GM23338 (cell line): ENCODE data around the gene PRKCH. TPM values are rescaled to one million over a fixed set of nuclear protein-coding genes. Genes with fewer than 3 reads are reported as not detected.

Experiments
- ATAC-seq: fragments of 200-7000 bp; cut with Tn5 transposase; 3 replicates; pipeline ENCODE4 v1.9.1; 2020
- DNase-seq: peaks from one replicate; pipeline ENCODE4 v3.0.0-alpha.2; 2015; ENCODE audit warnings: low spot score
- H2AFZ ChIP-seq: fragments of 200-600 bp; sonication (generic); 2 replicates; pipeline ENCODE4 v1.8.0; 2016; ENCODE audit warnings: antibody characterized with exemption, mild to moderate bottlenecking, moderate library complexity
- H3F3A ChIP-seq: fragments of 200-600 bp; sonication (generic); replicated peaks from 2 replicates; pipeline ENCODE4 v1.8.0; 2017; ENCODE audit warnings: antibody characterized with exemption, mixed run types, low read depth
- H3K27ac ChIP-seq: fragments of 200-600 bp; sonication (generic); 2 replicates; pipeline ENCODE4 v1.6.1; 2016; ENCODE audit warnings: low read depth
- H3K27me3 ChIP-seq: fragments of 200-600 bp; sonication (generic); 2 replicates; pipeline ENCODE4 v1.8.0; 2016; ENCODE audit warnings: mild to moderate bottlenecking, mixed run types, moderate library complexity; ENCODE audit not compliant: insufficient read depth
- H3K36me3 ChIP-seq: fragments of 200-600 bp; sonication (generic); 2 replicates; pipeline ENCODE4 v1.8.0; 2016; ENCODE audit warnings: mild to moderate bottlenecking; ENCODE audit not compliant: insufficient read depth
- H3K4me1 ChIP-seq: fragments of 200-600 bp; sonication (generic); 2 replicates; pipeline ENCODE4 v1.8.0; 2016; ENCODE audit warnings: mild to moderate bottlenecking, moderate library complexity; ENCODE audit not compliant: insufficient read depth
- H3K4me2 ChIP-seq: fragments of 200-600 bp; sonication (generic); 2 replicates; pipeline ENCODE4 v1.7.1; 2017; ENCODE audit warnings: mixed run types
- H3K4me3 ChIP-seq: fragments of 200-600 bp; sonication (generic); 2 replicates; pipeline ENCODE4 v1.6.1; 2016; ENCODE audit warnings: mixed run types
- H3K79me2 ChIP-seq: fragments of 200-600 bp; sonication (generic); replicated peaks from 2 replicates; pipeline ENCODE4 v1.8.0; 2017; ENCODE audit warnings: mild to moderate bottlenecking; ENCODE audit not compliant: insufficient read depth
- H3K9me2 ChIP-seq: fragments of 200-600 bp; sonication (generic); 2 replicates; pipeline ENCODE4 v1.8.0; 2017; ENCODE audit not compliant: insufficient read depth
- H4K20me1 ChIP-seq: fragments of 200-600 bp; sonication (generic); replicated peaks from 2 replicates; pipeline ENCODE4 v1.8.0; 2017; ENCODE audit warnings: mild to moderate bottlenecking; ENCODE audit not compliant: insufficient read depth
- H3K27ac Mint-ChIP-seq: 2 replicates; pipeline ENCODE4 v1.8.0; 2020; ENCODE audit warnings: inconsistent platforms, mild to moderate bottlenecking, moderate library complexity, mixed read lengths
- H3K27me3 Mint-ChIP-seq: 3 replicates; pipeline ENCODE4 v1.8.0; 2022; ENCODE audit warnings: low read depth, mild to moderate bottlenecking, moderate library complexity, mixed read lengths, inconsistent platforms; ENCODE audit not compliant: insufficient read depth, poor library complexity
- H3K36me3 Mint-ChIP-seq: 3 replicates; pipeline ENCODE4 v1.8.0; 2021; ENCODE audit warnings: low read depth, mild to moderate bottlenecking, inconsistent platforms, moderate library complexity, mixed read lengths
- H3K4me1 Mint-ChIP-seq: 3 replicates; pipeline ENCODE4 v1.8.0; 2020; ENCODE audit warnings: mild to moderate bottlenecking, inconsistent platforms, mixed read lengths
- H3K4me3 Mint-ChIP-seq: 3 replicates; pipeline ENCODE4 v1.8.0; 2021; ENCODE audit warnings: moderate library complexity, mild to moderate bottlenecking, inconsistent platforms, mixed read lengths
- H3K9me3 Mint-ChIP-seq: 3 replicates; pipeline ENCODE4 v1.8.0; 2020; ENCODE audit warnings: moderate library complexity, mild to moderate bottlenecking, inconsistent platforms, mixed read lengths
- CREB1 ChIP-seq: fragments of 250-450 bp; sonication (Bioruptor Pico); IDR thresholded peaks from 2 replicates; pipeline ENCODE4 v1.5.0; 2020; ENCODE audit warnings: low read depth, mild to moderate bottlenecking, moderate library complexity
- EZH2 ChIP-seq: fragments of 200-600 bp; sonication (generic); IDR thresholded peaks from one replicate; pipeline ENCODE4 v1.8.0; 2017; ENCODE audit warnings: antibody characterized with exemption, mild to moderate bottlenecking, low read depth; ENCODE audit not compliant: unreplicated experiment
- EZH2phosphoT487 ChIP-seq: fragments of 200-600 bp; sonication (generic); IDR thresholded peaks from one replicate; pipeline ENCODE4 v1.8.1; 2018; ENCODE audit warnings: antibody characterized with exemption; ENCODE audit not compliant: unreplicated experiment
- JUNB ChIP-seq: IDR thresholded peaks from one replicate; pipeline ENCODE4 v1.6.1; 2016; ENCODE audit warnings: antibody characterized with exemption; ENCODE audit not compliant: unreplicated experiment
- NANOG ChIP-seq: IDR thresholded peaks from 2 replicates; pipeline ENCODE4 v1.6.1; 2016; ENCODE audit warnings: antibody characterized with exemption, borderline replicate concordance
- POLR2AphosphoS5 ChIP-seq: IDR thresholded peaks from 2 replicates; pipeline ENCODE4 v1.6.1; 2016; ENCODE audit warnings: antibody characterized with exemption, low read depth
- ZNF114 ChIP-seq: fragments of 250-450 bp; sonication (Bioruptor Pico); IDR thresholded peaks from 2 replicates; pipeline ENCODE4 v1.5.0; 2020; ENCODE audit warnings: mild to moderate bottlenecking, moderate library complexity
- ZNF331 ChIP-seq: fragments of 250-450 bp; sonication (Bioruptor Pico); IDR thresholded peaks from 2 replicates; pipeline ENCODE4 v1.5.0; 2020; ENCODE audit warnings: low read depth, mild to moderate bottlenecking, moderate library complexity
- polyA plus RNA-seq: library from polyadenylated mRNA; unstranded; fragments of >200 nt; fragmentation: Nextera tagmentation; extraction: Ambion mirVana; gene quantifications from 2 replicates; pipeline ENCODE4 v1.2.1, GENCODE V29; 2016
- total RNA-seq: library from RNA; depleted of rRNA; stranded (reverse); fragments of >200 nt; shearing (Covaris generic); gene quantifications from 2 replicates; pipeline ENCODE4 v1.2.3, GENCODE V29; 2014
- TF ChIP-seq, protein P1 (sequence below): fragments of 250-450 bp; sonication (Bioruptor Pico); IDR thresholded peaks from 2 replicates; pipeline ENCODE4 v1.5.0; 2020; ENCODE audit warnings: mild to moderate bottlenecking, moderate library complexity
- TF ChIP-seq, protein P2 (sequence below): IDR thresholded peaks from 2 replicates; pipeline ENCODE4 v1.6.1; 2016; ENCODE audit warnings: antibody characterized with exemption
- TF ChIP-seq, protein P3 (sequence below): IDR thresholded peaks from one replicate; pipeline ENCODE4 v1.6.1; 2018; ENCODE audit warnings: antibody characterized with exemption; ENCODE audit not compliant: unreplicated experiment
- TF ChIP-seq, protein P4 (sequence below), 2 experiments: fragments of 200-600 bp in 1 of 2; sonication (generic) in 1 of 2; conservative IDR thresholded peaks; 2 replicates each; pipeline versions ENCODE4 v1.5.1 to v1.6.1; 2016 to 2017; ENCODE audit warnings: antibody characterized with exemption in 2 of 2, low read depth in 2 of 2, mild to moderate bottlenecking in 2 of 2, moderate library complexity in 1 of 2

PRKCH gene
- total and polyA plus RNA-seq, 2 experiments from 2014 or later: 5.4 to 10.1 TPM

DNA sequence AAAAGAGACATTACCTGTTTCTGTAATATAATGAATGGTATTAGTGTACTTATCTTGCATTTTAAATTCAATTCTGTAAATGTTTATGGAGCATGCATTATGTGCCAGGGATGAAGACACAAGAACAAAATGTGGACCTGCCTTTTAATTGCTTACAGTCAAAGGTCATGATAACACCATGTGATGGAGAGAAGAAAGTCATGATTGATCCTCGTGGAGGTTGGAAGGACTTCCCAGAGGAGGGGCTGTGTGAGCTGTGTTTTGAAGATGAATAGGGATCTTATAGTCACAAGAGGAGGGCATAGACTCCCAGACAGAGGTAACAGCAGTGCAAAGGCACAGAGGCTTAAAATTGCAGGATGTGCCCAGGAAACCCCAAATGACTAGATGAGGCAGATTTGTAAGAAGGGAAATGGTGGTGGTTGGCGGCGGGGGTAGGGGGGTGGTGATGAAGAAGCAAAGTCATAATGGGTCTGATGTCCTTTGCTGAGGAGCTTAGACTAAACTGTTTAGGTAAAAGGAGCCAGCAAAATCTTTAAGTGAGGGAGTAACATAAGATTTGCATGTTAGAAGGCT is 151.5 kb downstream of the PRKCH start (continued):
- TF ChIP-seq, protein P1, sequence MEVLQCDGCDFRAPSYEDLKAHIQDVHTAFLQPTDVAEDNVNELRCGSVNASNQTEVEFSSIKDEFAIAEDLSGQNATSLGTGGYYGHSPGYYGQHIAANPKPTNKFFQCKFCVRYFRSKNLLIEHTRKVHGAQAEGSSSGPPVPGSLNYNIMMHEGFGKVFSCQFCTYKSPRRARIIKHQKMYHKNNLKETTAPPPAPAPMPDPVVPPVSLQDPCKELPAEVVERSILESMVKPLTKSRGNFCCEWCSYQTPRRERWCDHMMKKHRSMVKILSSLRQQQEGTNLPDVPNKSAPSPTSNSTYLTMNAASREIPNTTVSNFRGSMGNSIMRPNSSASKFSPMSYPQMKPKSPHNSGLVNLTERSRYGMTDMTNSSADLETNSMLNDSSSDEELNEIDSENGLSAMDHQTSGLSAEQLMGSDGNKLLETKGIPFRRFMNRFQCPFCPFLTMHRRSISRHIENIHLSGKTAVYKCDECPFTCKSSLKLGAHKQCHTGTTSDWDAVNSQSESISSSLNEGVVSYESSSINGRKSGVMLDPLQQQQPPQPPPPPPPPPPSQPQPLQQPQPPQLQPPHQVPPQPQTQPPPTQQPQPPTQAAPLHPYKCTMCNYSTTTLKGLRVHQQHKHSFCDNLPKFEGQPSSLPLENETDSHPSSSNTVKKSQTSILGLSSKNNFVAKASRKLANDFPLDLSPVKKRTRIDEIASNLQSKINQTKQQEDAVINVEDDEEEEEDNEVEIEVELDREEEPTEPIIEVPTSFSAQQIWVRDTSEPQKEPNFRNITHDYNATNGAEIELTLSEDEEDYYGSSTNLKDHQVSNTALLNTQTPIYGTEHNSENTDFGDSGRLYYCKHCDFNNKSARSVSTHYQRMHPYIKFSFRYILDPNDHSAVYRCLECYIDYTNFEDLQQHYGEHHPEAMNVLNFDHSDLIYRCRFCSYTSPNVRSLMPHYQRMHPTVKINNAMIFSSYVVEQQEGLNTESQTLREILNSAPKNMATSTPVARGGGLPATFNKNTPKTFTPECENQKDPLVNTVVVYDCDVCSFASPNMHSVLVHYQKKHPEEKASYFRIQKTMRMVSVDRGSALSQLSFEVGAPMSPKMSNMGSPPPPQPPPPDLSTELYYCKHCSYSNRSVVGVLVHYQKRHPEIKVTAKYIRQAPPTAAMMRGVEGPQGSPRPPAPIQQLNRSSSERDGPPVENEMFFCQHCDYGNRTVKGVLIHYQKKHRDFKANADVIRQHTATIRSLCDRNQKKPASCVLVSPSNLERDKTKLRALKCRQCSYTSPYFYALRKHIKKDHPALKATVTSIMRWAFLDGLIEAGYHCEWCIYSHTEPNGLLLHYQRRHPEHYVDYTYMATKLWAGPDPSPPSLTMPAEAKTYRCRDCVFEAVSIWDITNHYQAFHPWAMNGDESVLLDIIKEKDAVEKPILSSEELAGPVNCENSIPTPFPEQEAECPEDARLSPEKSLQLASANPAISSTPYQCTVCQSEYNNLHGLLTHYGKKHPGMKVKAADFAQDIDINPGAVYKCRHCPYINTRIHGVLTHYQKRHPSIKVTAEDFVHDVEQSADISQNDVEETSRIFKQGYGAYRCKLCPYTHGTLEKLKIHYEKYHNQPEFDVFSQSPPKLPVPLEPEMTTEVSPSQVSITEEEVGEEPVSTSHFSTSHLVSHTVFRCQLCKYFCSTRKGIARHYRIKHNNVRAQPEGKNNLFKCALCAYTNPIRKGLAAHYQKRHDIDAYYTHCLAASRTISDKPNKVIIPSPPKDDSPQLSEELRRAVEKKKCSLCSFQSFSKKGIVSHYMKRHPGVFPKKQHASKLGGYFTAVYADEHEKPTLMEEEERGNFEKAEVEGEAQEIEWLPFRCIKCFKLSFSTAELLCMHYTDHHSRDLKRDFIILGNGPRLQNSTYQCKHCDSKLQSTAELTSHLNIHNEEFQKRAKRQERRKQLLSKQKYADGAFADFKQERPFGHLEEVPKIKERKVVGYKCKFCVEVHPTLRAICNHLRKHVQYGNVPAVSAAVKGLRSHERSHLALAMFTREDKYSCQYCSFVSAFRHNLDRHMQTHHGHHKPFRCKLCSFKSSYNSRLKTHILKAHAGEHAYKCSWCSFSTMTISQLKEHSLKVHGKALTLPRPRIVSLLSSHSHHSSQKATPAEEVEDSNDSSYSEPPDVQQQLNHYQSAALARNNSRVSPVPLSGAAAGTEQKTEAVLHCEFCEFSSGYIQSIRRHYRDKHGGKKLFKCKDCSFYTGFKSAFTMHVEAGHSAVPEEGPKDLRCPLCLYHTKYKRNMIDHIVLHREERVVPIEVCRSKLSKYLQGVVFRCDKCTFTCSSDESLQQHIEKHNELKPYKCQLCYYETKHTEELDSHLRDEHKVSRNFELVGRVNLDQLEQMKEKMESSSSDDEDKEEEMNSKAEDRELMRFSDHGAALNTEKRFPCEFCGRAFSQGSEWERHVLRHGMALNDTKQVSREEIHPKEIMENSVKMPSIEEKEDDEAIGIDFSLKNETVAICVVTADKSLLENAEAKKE: no peak
- no peak for TF ChIP-seq JUNB
- TF ChIP-seq NANOG: no peak
- TF ChIP-seq CREB1: no peak
- TF ChIP-seq ZNF114 (CRISPR knock-in tag): no peak
- TF ChIP-seq, protein P2, sequence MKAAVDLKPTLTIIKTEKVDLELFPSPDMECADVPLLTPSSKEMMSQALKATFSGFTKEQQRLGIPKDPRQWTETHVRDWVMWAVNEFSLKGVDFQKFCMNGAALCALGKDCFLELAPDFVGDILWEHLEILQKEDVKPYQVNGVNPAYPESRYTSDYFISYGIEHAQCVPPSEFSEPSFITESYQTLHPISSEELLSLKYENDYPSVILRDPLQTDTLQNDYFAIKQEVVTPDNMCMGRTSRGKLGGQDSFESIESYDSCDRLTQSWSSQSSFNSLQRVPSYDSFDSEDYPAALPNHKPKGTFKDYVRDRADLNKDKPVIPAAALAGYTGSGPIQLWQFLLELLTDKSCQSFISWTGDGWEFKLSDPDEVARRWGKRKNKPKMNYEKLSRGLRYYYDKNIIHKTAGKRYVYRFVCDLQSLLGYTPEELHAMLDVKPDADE: no peak

DNA sequence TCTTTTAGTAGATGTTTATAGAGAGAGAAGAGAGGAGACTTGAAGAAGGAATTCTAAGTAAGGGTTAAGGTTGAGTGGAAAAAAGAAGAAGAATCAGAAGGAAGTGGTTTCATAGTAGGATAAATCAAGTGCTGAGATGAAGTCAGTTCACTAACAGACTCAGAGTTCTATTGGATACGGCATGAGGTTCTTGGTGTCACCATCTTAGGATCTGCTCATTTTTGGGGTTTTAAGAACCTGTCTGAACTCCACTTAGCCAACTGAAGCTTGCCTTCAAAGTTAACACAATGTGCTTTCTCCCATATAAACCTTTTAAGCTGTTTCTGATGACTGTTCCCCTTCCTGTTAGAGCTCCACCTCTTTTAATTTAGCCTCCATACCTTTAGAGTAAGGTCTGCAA is 152.6 kb downstream of the PRKCH start:
- no peak for DNase-seq
- TF ChIP-seq EZH2phosphoT487 (no peak), CREB1 (no peak), ZNF331 (CRISPR knock-in tag) (no peak), EZH2 (no peak), POLR2AphosphoS5 (no peak)
- TF ChIP-seq, protein P3, sequence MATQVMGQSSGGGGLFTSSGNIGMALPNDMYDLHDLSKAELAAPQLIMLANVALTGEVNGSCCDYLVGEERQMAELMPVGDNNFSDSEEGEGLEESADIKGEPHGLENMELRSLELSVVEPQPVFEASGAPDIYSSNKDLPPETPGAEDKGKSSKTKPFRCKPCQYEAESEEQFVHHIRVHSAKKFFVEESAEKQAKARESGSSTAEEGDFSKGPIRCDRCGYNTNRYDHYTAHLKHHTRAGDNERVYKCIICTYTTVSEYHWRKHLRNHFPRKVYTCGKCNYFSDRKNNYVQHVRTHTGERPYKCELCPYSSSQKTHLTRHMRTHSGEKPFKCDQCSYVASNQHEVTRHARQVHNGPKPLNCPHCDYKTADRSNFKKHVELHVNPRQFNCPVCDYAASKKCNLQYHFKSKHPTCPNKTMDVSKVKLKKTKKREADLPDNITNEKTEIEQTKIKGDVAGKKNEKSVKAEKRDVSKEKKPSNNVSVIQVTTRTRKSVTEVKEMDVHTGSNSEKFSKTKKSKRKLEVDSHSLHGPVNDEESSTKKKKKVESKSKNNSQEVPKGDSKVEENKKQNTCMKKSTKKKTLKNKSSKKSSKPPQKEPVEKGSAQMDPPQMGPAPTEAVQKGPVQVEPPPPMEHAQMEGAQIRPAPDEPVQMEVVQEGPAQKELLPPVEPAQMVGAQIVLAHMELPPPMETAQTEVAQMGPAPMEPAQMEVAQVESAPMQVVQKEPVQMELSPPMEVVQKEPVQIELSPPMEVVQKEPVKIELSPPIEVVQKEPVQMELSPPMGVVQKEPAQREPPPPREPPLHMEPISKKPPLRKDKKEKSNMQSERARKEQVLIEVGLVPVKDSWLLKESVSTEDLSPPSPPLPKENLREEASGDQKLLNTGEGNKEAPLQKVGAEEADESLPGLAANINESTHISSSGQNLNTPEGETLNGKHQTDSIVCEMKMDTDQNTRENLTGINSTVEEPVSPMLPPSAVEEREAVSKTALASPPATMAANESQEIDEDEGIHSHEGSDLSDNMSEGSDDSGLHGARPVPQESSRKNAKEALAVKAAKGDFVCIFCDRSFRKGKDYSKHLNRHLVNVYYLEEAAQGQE: no peak
- TF ChIP-seq, protein P2: no peak
- TF ChIP-seq, protein P4, sequence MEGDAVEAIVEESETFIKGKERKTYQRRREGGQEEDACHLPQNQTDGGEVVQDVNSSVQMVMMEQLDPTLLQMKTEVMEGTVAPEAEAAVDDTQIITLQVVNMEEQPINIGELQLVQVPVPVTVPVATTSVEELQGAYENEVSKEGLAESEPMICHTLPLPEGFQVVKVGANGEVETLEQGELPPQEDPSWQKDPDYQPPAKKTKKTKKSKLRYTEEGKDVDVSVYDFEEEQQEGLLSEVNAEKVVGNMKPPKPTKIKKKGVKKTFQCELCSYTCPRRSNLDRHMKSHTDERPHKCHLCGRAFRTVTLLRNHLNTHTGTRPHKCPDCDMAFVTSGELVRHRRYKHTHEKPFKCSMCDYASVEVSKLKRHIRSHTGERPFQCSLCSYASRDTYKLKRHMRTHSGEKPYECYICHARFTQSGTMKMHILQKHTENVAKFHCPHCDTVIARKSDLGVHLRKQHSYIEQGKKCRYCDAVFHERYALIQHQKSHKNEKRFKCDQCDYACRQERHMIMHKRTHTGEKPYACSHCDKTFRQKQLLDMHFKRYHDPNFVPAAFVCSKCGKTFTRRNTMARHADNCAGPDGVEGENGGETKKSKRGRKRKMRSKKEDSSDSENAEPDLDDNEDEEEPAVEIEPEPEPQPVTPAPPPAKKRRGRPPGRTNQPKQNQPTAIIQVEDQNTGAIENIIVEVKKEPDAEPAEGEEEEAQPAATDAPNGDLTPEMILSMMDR (conservative IDR thresholded peaks at IDR 0.05; ENCODE audit: low read depth in 2 of 2): no peak

More for the DNA sequence above, 152.6 kb downstream of the PRKCH start:
- no peak overlapping the region for H2AFZ ChIP-seq
- peaks cover 38% of the 10 kb centered on the region for H3K4me1 ChIP-seq
- no peak for ATAC-seq
- Mint-ChIP-seq H3K36me3 (no peaks in the 10 kb centered on the region), H3K4me3 (no peak overlapping the region), H3K9me3 (no peaks in the 10 kb centered on the region), H3K4me1 (peaks cover 42% of the 10 kb centered on the region), H3K27ac (no peak overlapping the region), H3K27me3 (no peaks in the 10 kb centered on the region)
- no peak overlapping the region for H3K4me2 ChIP-seq
- no peaks in the 10 kb centered on the region for H3K9me2 ChIP-seq
- no peaks in the 10 kb centered on the region for H4K20me1 ChIP-seq
- no peaks in the 10 kb centered on the region for H3K79me2 ChIP-seq
- H3F3A ChIP-seq: no peaks in the 10 kb centered on the region
- no peak overlapping the region for H3K27ac ChIP-seq
- no peak overlapping the region for H3K4me3 ChIP-seq
- no peaks in the 10 kb centered on the region for H3K27me3 ChIP-seq
- H3K36me3 ChIP-seq: no peaks in the 10 kb centered on the region
